ENCODE results near the gene RLBP1. TPM values are rescaled to one million over a fixed set of nuclear protein-coding genes. Genes with fewer than 3 reads are reported as not detected.

RLBP1 gene
- total and polyA plus RNA-seq, 2 experiments from 2014 or later, result not detected

- H3K9ac ChIP-seq, result no peak overlapping the region
- no peak for TF ChIP-seq EZH2phosphoT487 (IDR thresholded peaks at IDR 0.05; ENCODE audit: insufficient read depth, low read depth)
- no peak for TF ChIP-seq EZH2 (IDR thresholded peaks at IDR 0.05; ENCODE audit: insufficient read depth, poor library complexity, severe bottlenecking)
- no peaks in the 10 kb centered on the region for H3K9me3 ChIP-seq (ENCODE audit: low read depth)
- no peak overlapping the region for H2AFZ ChIP-seq
- no peak for DNase-seq
- no peaks in the 10 kb centered on the region for H3K9me2 ChIP-seq (ENCODE audit: insufficient read depth)
- H3K27me3 ChIP-seq (replicated peaks; ENCODE audit: insufficient read depth), result no peaks in the 10 kb centered on the region
- no peaks in the 10 kb centered on the region for H4K20me1 ChIP-seq (ENCODE audit: insufficient read depth)
- H3K36me3 ChIP-seq (ENCODE audit: low read depth), result no peaks in the 10 kb centered on the region
- H3K79me2 ChIP-seq (ENCODE audit: insufficient read depth), result no peaks in the 10 kb centered on the region
- no peaks in the 10 kb centered on the region for H3F3A ChIP-seq (ENCODE audit: insufficient read depth)
- H3K4me2 ChIP-seq (ENCODE audit: unreplicated experiment), result no peak overlapping the region
- 0 out of 2 replicates have a peak, but pooled peaks cover 8% of the 10 kb centered on the region for H3K4me1 ChIP-seq (ENCODE audit: insufficient read depth)
- H3K4me3 ChIP-seq, result no peak overlapping the region
- H3K27ac ChIP-seq, result no peak overlapping the region
- in situ Hi-C loops (cut with MboI), result no loop called here
- 56 to 57% methylated on average over 14 of the region's 14 CpGs for WGBS, 2 experiments (ENCODE audit: low coverage in 1 of 2, low lambda C conversion rate in 2 of 2, missing lambda C conversion rate in 2 of 2)
Measured at GRCh38 chr15:89205991-89206585, 15.3 kb downstream of the RLBP1 start.

GRCh38 chr15:89203705-89204273, 17.6 kb downstream of the RLBP1 start:
- no peaks in the 10 kb centered on the region for H3K27me3 ChIP-seq (replicated peaks; ENCODE audit: insufficient read depth)
- H3K4me2 ChIP-seq (ENCODE audit: unreplicated experiment), result no peak overlapping the region
- H4K20me1 ChIP-seq (ENCODE audit: insufficient read depth), result no peaks in the 10 kb centered on the region
- no peaks in the 10 kb centered on the region for H3K9me2 ChIP-seq (ENCODE audit: insufficient read depth)
- no peak for DNase-seq
- no peak overlapping the region for H3K4me3 ChIP-seq
- H3K9ac ChIP-seq, result no peak overlapping the region
- no peaks in the 10 kb centered on the region for H3K79me2 ChIP-seq (ENCODE audit: insufficient read depth)
- 0 out of 2 replicates have a peak, but pooled peaks cover 8% of the 10 kb centered on the region for H3K4me1 ChIP-seq (ENCODE audit: insufficient read depth)
- no peaks in the 10 kb centered on the region for H3K9me3 ChIP-seq (ENCODE audit: low read depth)
- in situ Hi-C loops (cut with MboI), result no loop called here
- 65 to 74% methylated on average over 2 of the region's 2 CpGs for WGBS, 2 experiments (ENCODE audit: low coverage in 1 of 2, low lambda C conversion rate in 2 of 2, missing lambda C conversion rate in 2 of 2)
- H3F3A ChIP-seq (ENCODE audit: insufficient read depth), result no peaks in the 10 kb centered on the region
- TF ChIP-seq EZH2phosphoT487 (IDR thresholded peaks at IDR 0.05; ENCODE audit: insufficient read depth, low read depth) (no peak), EZH2 (IDR thresholded peaks at IDR 0.05; ENCODE audit: insufficient read depth, poor library complexity, severe bottlenecking) (no peak)
- no peaks in the 10 kb centered on the region for H3K36me3 ChIP-seq (ENCODE audit: low read depth)
- no peak overlapping the region for H3K27ac ChIP-seq
- H2AFZ ChIP-seq, result no peak overlapping the region

- Histone ChIP-seq H3F3A (ENCODE audit: insufficient read depth) (peaks cover 3% of the 10 kb centered on the region; the same call in 1 of the 2 replicates), H3K9ac (no peak overlapping the region), H4K20me1 (ENCODE audit: insufficient read depth) (no peaks in the 10 kb centered on the region), H3K27ac (no peak overlapping the region), H3K36me3 (ENCODE audit: low read depth) (no peaks in the 10 kb centered on the region), H3K9me2 (ENCODE audit: insufficient read depth) (no peaks in the 10 kb centered on the region), H3K4me1 (ENCODE audit: insufficient read depth) (peaks cover 10% of the 10 kb centered on the region), H3K4me3 (no peak overlapping the region), H3K9me3 (ENCODE audit: low read depth) (no peaks in the 10 kb centered on the region), H3K27me3 (replicated peaks; ENCODE audit: insufficient read depth) (no peaks in the 10 kb centered on the region), H3K79me2 (ENCODE audit: insufficient read depth) (no peaks in the 10 kb centered on the region), H3K4me2 (ENCODE audit: unreplicated experiment) (no peak overlapping the region), H2AFZ (no peak overlapping the region)
- DNase-seq, result no peak
- in situ Hi-C loops (cut with MboI), result no loop called here
- TF ChIP-seq EZH2phosphoT487 (IDR thresholded peaks at IDR 0.05; ENCODE audit: insufficient read depth, low read depth), result no peak
- no peak for TF ChIP-seq EZH2 (IDR thresholded peaks at IDR 0.05; ENCODE audit: insufficient read depth, poor library complexity, severe bottlenecking)
- WGBS, 2 experiments (ENCODE audit: low coverage in 1 of 2, low lambda C conversion rate in 2 of 2, missing lambda C conversion rate in 2 of 2), result 91 to 93% methylated on average over 13 to 20 of the region's 20 CpGs
Measured at GRCh38 chr15:89201465-89202005, 19.8 kb downstream of the RLBP1 start.

- no peaks in the 10 kb centered on the region for H3K36me3 ChIP-seq (ENCODE audit: low read depth)
- peaks cover 9% of the 10 kb centered on the region; the same call in 1 of the 2 replicates for H3F3A ChIP-seq (ENCODE audit: insufficient read depth)
- no peak overlapping the region for H2AFZ ChIP-seq
- no peaks in the 10 kb centered on the region for H3K9me2 ChIP-seq (ENCODE audit: insufficient read depth)
- no peak overlapping the region for H3K27ac ChIP-seq
- in situ Hi-C loops (cut with MboI), result no loop called here
- TF ChIP-seq EZH2 (IDR thresholded peaks at IDR 0.05; ENCODE audit: insufficient read depth, poor library complexity, severe bottlenecking), result no peak
- TF ChIP-seq EZH2phosphoT487 (IDR thresholded peaks at IDR 0.05; ENCODE audit: insufficient read depth, low read depth), result no peak
- H3K4me2 ChIP-seq (ENCODE audit: unreplicated experiment), result no peak overlapping the region
- no peaks in the 10 kb centered on the region for H4K20me1 ChIP-seq (ENCODE audit: insufficient read depth)
- 94 to 95% methylated on average over 11 to 12 of the region's 12 CpGs for WGBS, 2 experiments (ENCODE audit: low coverage in 1 of 2, low lambda C conversion rate in 2 of 2, missing lambda C conversion rate in 2 of 2)
- H3K4me1 ChIP-seq (ENCODE audit: insufficient read depth), result peaks cover 18% of the 10 kb centered on the region
- no peaks in the 10 kb centered on the region for H3K79me2 ChIP-seq (ENCODE audit: insufficient read depth)
- no peak overlapping the region for H3K4me3 ChIP-seq
- DNase-seq, result no peak
- H3K9ac ChIP-seq, result no peak overlapping the region
- H3K27me3 ChIP-seq (replicated peaks; ENCODE audit: insufficient read depth), result no peaks in the 10 kb centered on the region
- no peaks in the 10 kb centered on the region for H3K9me3 ChIP-seq (ENCODE audit: low read depth)
Measured at GRCh38 chr15:89200182-89200581, 21.2 kb downstream of the RLBP1 start.

Data from GM23248 (cell line).